Measurements from ENCODE around the gene NEO1.

Gene NEO1

DNA sequence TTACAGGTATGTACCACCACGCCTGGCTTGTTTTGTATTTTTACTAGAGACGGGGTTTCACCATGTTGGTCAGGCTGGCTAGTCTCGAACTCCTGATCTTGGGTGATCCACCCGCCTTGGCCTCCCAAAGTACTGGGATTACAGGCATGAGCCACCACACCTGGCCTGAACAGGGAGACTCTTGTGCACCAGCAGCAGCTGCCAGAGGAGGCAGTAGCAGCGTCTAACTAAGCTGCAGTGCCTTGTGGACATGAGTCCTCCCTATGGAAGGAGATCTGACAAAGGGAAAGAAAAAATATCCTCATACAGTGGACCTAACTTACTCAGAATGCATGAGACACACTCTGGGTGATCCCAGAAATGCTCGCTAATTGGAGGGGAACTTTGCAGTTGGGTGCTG, 36.8 kb upstream of the NEO1 start:
- DNase-seq (ENCODE audit: insufficient read length, low spot score) (no peak), FAIRE-seq (no peak)
- TF ChIP-seq PAX5 (IDR thresholded peaks at IDR 0.05; ENCODE audit: insufficient read depth, low read length, severe bottlenecking), result no peak
- no peak for TF ChIP-seq SPI1 (IDR thresholded peaks at IDR 0.05; ENCODE audit: low read depth, low read length)
- TF ChIP-seq POLR2A (IDR thresholded peaks at IDR 0.05; ENCODE audit: low read depth, low read length), result no peak
- no peak for TF ChIP-seq TAF1 (IDR thresholded peaks at IDR 0.05; ENCODE audit: low read depth, low read length)
- TF ChIP-seq POU2F2 (IDR thresholded peaks at IDR 0.05; ENCODE audit: low read depth, low read length), result no peak
- TF ChIP-seq POLR2AphosphoS5 (IDR thresholded peaks at IDR 0.05; ENCODE audit: low read depth, low read length), result no peak

- FAIRE-seq, result no peak
- DNase-seq (ENCODE audit: insufficient read length, low spot score), result no peak
- TF ChIP-seq POLR2AphosphoS5 (IDR thresholded peaks at IDR 0.05; ENCODE audit: low read depth, low read length) (no peak), POU2F2 (IDR thresholded peaks at IDR 0.05; ENCODE audit: low read depth, low read length) (no peak), SPI1 (IDR thresholded peaks at IDR 0.05; ENCODE audit: low read depth, low read length) (no peak), TAF1 (IDR thresholded peaks at IDR 0.05; ENCODE audit: low read depth, low read length) (no peak), PAX5 (IDR thresholded peaks at IDR 0.05; ENCODE audit: insufficient read depth, low read length, severe bottlenecking) (no peak), POLR2A (IDR thresholded peaks at IDR 0.05; ENCODE audit: low read depth, low read length) (no peak)
These were observed 34.3 kb upstream of the NEO1 start for GRCh38 chr15:73017987-73018386.

DNA sequence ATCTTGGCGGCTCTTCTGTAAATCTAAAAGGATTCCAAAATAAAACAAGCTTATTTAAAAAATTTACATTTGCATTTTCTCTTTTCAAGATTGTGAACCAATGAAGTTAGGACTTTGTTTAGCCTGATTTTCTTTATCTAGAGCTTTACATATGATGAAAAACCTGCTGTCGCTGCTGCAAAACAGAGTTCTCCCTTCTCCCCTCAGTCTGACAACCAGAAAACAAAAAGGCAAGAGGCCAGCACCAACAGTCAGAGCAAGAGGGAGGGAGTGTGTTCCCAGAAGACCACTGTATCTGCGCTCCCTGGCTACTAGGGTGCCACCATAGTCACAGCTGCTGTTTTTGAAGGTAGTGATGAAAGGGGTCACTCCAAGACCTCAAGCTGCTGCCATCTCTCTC, 33.1 kb upstream of the NEO1 start:
- FAIRE-seq (no peak), DNase-seq (ENCODE audit: insufficient read length, low spot score) (no peak)
- no peak for TF ChIP-seq PAX5 (IDR thresholded peaks at IDR 0.05; ENCODE audit: insufficient read depth, low read length, severe bottlenecking)
- TF ChIP-seq POLR2A (IDR thresholded peaks at IDR 0.05; ENCODE audit: low read depth, low read length), result no peak
- no peak for TF ChIP-seq TAF1 (IDR thresholded peaks at IDR 0.05; ENCODE audit: low read depth, low read length)
- TF ChIP-seq POLR2AphosphoS5 (IDR thresholded peaks at IDR 0.05; ENCODE audit: low read depth, low read length), result no peak
- no peak for TF ChIP-seq POU2F2 (IDR thresholded peaks at IDR 0.05; ENCODE audit: low read depth, low read length)
- TF ChIP-seq SPI1 (IDR thresholded peaks at IDR 0.05; ENCODE audit: low read depth, low read length), result no peak

DNA sequence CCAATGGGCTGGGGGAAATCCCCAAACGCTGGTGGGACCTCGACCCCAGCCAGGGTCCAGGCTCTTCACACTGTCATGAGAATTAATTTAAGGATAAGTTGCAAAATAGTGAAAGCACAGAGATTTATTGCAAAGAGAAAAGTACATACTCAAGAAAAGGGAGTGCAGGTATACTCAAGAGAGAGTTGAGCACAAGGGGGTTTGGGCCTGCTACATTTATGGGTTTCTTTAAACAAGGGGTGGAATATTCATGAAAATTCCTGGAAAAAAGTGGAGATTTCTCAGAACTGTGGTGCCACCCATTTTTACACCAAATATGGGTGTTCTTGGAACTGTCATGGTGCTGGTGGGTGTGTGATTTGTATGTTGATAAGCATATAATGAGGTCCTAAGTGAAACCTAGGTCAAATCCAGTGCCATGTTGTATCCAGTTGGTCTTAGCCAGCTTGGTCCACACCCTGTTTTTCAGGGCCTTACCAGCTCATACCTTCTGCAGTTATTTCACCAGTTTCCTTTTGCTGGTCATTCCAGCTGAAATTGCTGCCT, 32.6 kb upstream of the NEO1 start:
- no peak for TF ChIP-seq POU2F2 (IDR thresholded peaks at IDR 0.05; ENCODE audit: low read depth, low read length)
- TF ChIP-seq PAX5 (IDR thresholded peaks at IDR 0.05; ENCODE audit: insufficient read depth, low read length, severe bottlenecking), result no peak
- TF ChIP-seq POLR2A (IDR thresholded peaks at IDR 0.05; ENCODE audit: low read depth, low read length), result no peak
- TF ChIP-seq POLR2AphosphoS5 (IDR thresholded peaks at IDR 0.05; ENCODE audit: low read depth, low read length), result no peak
- TF ChIP-seq SPI1 (IDR thresholded peaks at IDR 0.05; ENCODE audit: low read depth, low read length), result no peak
- no peak for TF ChIP-seq TAF1 (IDR thresholded peaks at IDR 0.05; ENCODE audit: low read depth, low read length)
- DNase-seq (ENCODE audit: insufficient read length, low spot score), result no peak
- no peak for FAIRE-seq

- DNase-seq (ENCODE audit: insufficient read length, low spot score) (no peak), FAIRE-seq (no peak)
- TF ChIP-seq SPI1 (IDR thresholded peaks at IDR 0.05; ENCODE audit: low read depth, low read length), result no peak
- TF ChIP-seq PAX5 (IDR thresholded peaks at IDR 0.05; ENCODE audit: insufficient read depth, low read length, severe bottlenecking), result no peak
- no peak for TF ChIP-seq POLR2A (IDR thresholded peaks at IDR 0.05; ENCODE audit: low read depth, low read length)
- TF ChIP-seq POLR2AphosphoS5 (IDR thresholded peaks at IDR 0.05; ENCODE audit: low read depth, low read length), result no peak
- no peak for TF ChIP-seq POU2F2 (IDR thresholded peaks at IDR 0.05; ENCODE audit: low read depth, low read length)
- TF ChIP-seq TAF1 (IDR thresholded peaks at IDR 0.05; ENCODE audit: low read depth, low read length), result no peak
These were observed 31.1 kb upstream of the NEO1 start for GRCh38 chr15:73021139-73021621.

DNA sequence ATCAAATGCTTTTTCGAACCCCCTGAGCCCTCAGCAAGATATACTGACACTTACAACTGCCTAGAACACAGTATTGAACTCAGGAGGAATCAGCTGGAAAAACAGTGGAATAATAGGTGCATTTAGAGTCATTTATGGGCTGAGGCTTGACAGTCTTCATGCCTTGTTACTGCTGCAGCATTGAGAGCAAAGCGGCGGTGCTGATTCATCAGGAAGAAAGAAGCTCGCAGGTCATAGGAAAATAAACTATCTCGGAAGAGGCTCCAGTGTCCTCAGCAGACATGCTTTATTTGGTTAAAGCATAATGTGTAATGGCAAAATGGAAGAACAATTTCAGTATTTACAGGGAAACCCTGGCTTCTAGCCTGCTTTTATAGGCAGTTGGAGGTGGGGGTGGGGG, 30.1 kb upstream of the NEO1 start:
- FAIRE-seq (no peak), DNase-seq (ENCODE audit: insufficient read length, low spot score) (no peak)
- TF ChIP-seq SPI1 (IDR thresholded peaks at IDR 0.05; ENCODE audit: low read depth, low read length), result no peak
- TF ChIP-seq TAF1 (IDR thresholded peaks at IDR 0.05; ENCODE audit: low read depth, low read length), result no peak
- no peak for TF ChIP-seq PAX5 (IDR thresholded peaks at IDR 0.05; ENCODE audit: insufficient read depth, low read length, severe bottlenecking)
- TF ChIP-seq POLR2A (IDR thresholded peaks at IDR 0.05; ENCODE audit: low read depth, low read length), result no peak
- no peak for TF ChIP-seq POLR2AphosphoS5 (IDR thresholded peaks at IDR 0.05; ENCODE audit: low read depth, low read length)
- no peak for TF ChIP-seq POU2F2 (IDR thresholded peaks at IDR 0.05; ENCODE audit: low read depth, low read length)

DNA sequence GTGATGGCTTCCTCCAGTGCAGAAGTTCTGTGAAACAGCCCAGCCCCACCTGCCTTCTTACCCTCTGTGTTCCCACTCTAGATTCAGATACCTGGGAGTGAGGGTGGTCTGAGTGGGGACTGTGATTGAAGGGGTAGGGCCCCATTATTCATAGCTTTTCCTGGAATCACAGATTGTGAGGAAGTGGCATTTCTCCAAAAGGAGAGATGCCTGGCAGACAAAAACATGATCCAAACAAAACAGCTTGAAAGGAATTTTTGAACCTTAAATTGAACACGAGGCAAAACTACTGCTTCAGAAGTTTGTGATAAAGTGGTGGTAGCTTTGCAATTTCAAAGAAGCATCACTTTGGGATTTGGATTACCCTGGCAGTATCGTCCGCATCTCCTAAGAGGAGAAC, 29.2 kb upstream of the NEO1 start:
- no peak for DNase-seq (ENCODE audit: insufficient read length, low spot score)
- no peak for FAIRE-seq
- TF ChIP-seq TAF1 (IDR thresholded peaks at IDR 0.05; ENCODE audit: low read depth, low read length), result no peak
- TF ChIP-seq POLR2AphosphoS5 (IDR thresholded peaks at IDR 0.05; ENCODE audit: low read depth, low read length), result no peak
- TF ChIP-seq SPI1 (IDR thresholded peaks at IDR 0.05; ENCODE audit: low read depth, low read length), result no peak
- no peak for TF ChIP-seq POLR2A (IDR thresholded peaks at IDR 0.05; ENCODE audit: low read depth, low read length)
- TF ChIP-seq PAX5 (IDR thresholded peaks at IDR 0.05; ENCODE audit: insufficient read depth, low read length, severe bottlenecking), result no peak
- no peak for TF ChIP-seq POU2F2 (IDR thresholded peaks at IDR 0.05; ENCODE audit: low read depth, low read length)

GRCh38 chr15:73024168-73024567, 28.1 kb upstream of the NEO1 start:
- DNase-seq (ENCODE audit: insufficient read length, low spot score) (no peak), FAIRE-seq (no peak)
- TF ChIP-seq TAF1 (IDR thresholded peaks at IDR 0.05; ENCODE audit: low read depth, low read length), result no peak
- no peak for TF ChIP-seq PAX5 (IDR thresholded peaks at IDR 0.05; ENCODE audit: insufficient read depth, low read length, severe bottlenecking)
- no peak for TF ChIP-seq POLR2A (IDR thresholded peaks at IDR 0.05; ENCODE audit: low read depth, low read length)
- no peak for TF ChIP-seq POLR2AphosphoS5 (IDR thresholded peaks at IDR 0.05; ENCODE audit: low read depth, low read length)
- TF ChIP-seq POU2F2 (IDR thresholded peaks at IDR 0.05; ENCODE audit: low read depth, low read length), result no peak
- no peak for TF ChIP-seq SPI1 (IDR thresholded peaks at IDR 0.05; ENCODE audit: low read depth, low read length)

- DNase-seq (ENCODE audit: insufficient read length, low spot score) (no peak), FAIRE-seq (no peak)
- no peak for TF ChIP-seq SPI1 (IDR thresholded peaks at IDR 0.05; ENCODE audit: low read depth, low read length)
- no peak for TF ChIP-seq POLR2A (IDR thresholded peaks at IDR 0.05; ENCODE audit: low read depth, low read length)
- TF ChIP-seq POU2F2 (IDR thresholded peaks at IDR 0.05; ENCODE audit: low read depth, low read length), result no peak
- no peak for TF ChIP-seq POLR2AphosphoS5 (IDR thresholded peaks at IDR 0.05; ENCODE audit: low read depth, low read length)
- TF ChIP-seq TAF1 (IDR thresholded peaks at IDR 0.05; ENCODE audit: low read depth, low read length), result no peak
- no peak for TF ChIP-seq PAX5 (IDR thresholded peaks at IDR 0.05; ENCODE audit: insufficient read depth, low read length, severe bottlenecking)
These were observed 25.7 kb upstream of the NEO1 start for GRCh38 chr15:73026511-73027054.
